Sigmoid colon (tissue), 7 donors: ENCODE results near the gene KDM4D. TPM values are rescaled to one million over a fixed set of nuclear protein-coding genes. Genes with fewer than 3 reads are reported as not detected.

Experiments
- DNase-seq: peaks from one replicate; pipeline ENCODE4 v3.0.0-alpha.2; 2019
- H3K27ac ChIP-seq, 4 donors: fragments of 200-600 bp; sonication (generic); one replicate each; pipeline ENCODE4 v1.5.1; 2016 to 2019; ENCODE audit warnings: mild to moderate bottlenecking in 1 of 4
- H3K27me3 ChIP-seq, 3 donors: fragments of 200-600 bp; sonication (generic); one replicate each; pipeline ENCODE4 v1.5.1; 2019; ENCODE audit warnings: mild to moderate bottlenecking in 1 of 3
- H3K36me3 ChIP-seq, 4 donors: fragments of 200-600 bp; sonication (generic); one replicate each; pipeline ENCODE4 v1.5.1; 2016 to 2019
- H3K4me1 ChIP-seq, 4 donors: fragments of 200-600 bp; sonication (generic); one replicate each; pipeline ENCODE4 v1.5.1; 2017 to 2019
- H3K4me3 ChIP-seq, 4 donors: fragments of 200-600 bp; sonication (generic); one replicate each; pipeline ENCODE4 v1.5.1; 2017 to 2019; ENCODE audit warnings: mild to moderate bottlenecking in 2 of 4, moderate library complexity in 1 of 4
- H3K9me3 ChIP-seq, 4 donors: fragments of 200-600 bp in 3 of 4; sonication (generic) in 3 of 4; one replicate each; pipeline versions ENCODE4 v1.5.1 to v1.6.1; 2013 to 2019
- CTCF ChIP-seq, 4 experiments: fragments of 450-650 bp in 3 of 4; fragments of 200-600 bp in 1 of 4; IDR thresholded peaks; one replicate each; pipeline ENCODE4 v1.5.1; 2016 to 2019; ENCODE audit warnings: antibody characterized with exemption in 4 of 4, mild to moderate bottlenecking in 3 of 4, moderate library complexity in 2 of 4
- EP300 ChIP-seq, 4 donors: sonication (generic); formaldehyde crosslinking; IDR thresholded peaks; one replicate each; pipeline ENCODE4 v1.6.1; 2017; ENCODE audit warnings: antibody characterized with exemption in 4 of 4
- POLR2A ChIP-seq, 2 donors: fragments of 450-650 bp; IDR thresholded peaks; one replicate each; pipeline ENCODE4 v1.6.1; 2016; ENCODE audit warnings: antibody characterized with exemption in 2 of 2, mild to moderate bottlenecking in 2 of 2, moderate library complexity in 2 of 2
- POLR2AphosphoS5 ChIP-seq, 4 donors: sonication (generic); formaldehyde crosslinking; IDR thresholded peaks; one replicate each; pipeline ENCODE4 v1.6.1; 2017; ENCODE audit warnings: antibody characterized with exemption in 4 of 4
- WGBS, 2 donors: extraction: QIAGEN DNeasy Blood & Tissue Kit; methylation state at CpG; one replicate each; pipeline ENCODE4 v1.1.7; 2013; 5-methylcytosine and 5-hydroxymethylcytosine counted together
- intact Hi-C: fragments of 100-400 bp; cut with DNase I; formaldehyde crosslinking; loops from one replicate; pipeline ENCODE4 v1.15.1; 2023
- polyA plus RNA-seq, 3 donors: library from polyadenylated mRNA; stranded (reverse); fragments of 200-250 nt; gene quantifications; one replicate each; pipeline ENCODE4 v1.2.3, GENCODE V29; 2013
- total RNA-seq, 4 donors: library from RNA; depleted of rRNA; stranded (reverse); fragments of >200 nt; gene quantifications; one replicate each; pipeline ENCODE4 v1.1.0, GENCODE V29; 2016
- donor health status: healthy with polysubstance abuse.
- donor health status: Bipolar disorder and iron deficiency.
- donor health status: healthy.

Gene KDM4D
- total and polyA plus RNA-seq, 7 donors: 0.33 to 0.60 (median 0.55) TPM; not detected in 2

GRCh38 chr11:94933223-94934130, 40.0 kb upstream of the KDM4D start:
- peaks cover 0 to 19% (median 9%) of the 10 kb centered on the region in 4 donors for H3K4me1 ChIP-seq
- 54 to 65% methylated on average over 5 of the region's 5 CpGs for WGBS, 2 donors
- H3K36me3 ChIP-seq: no peaks in the 10 kb centered on the region
- intact Hi-C loops: no loop called here
- H3K27me3 ChIP-seq: no peaks in the 10 kb centered on the region
- no peak overlapping the region for H3K4me3 ChIP-seq
- H3K9me3 ChIP-seq: no peaks in the 10 kb centered on the region
- H3K27ac ChIP-seq: peak overlapping the region in 3 of 4 donors; percentile 28 to 61 (median 44)
- peak in 1 of 4 donors; percentile 19 for TF ChIP-seq POLR2AphosphoS5 (IDR thresholded peaks at IDR 0.05)
- no peak for TF ChIP-seq EP300 (IDR thresholded peaks at IDR 0.05)
- TF ChIP-seq POLR2A (IDR thresholded peaks at IDR 0.05): no peak
- TF ChIP-seq CTCF (IDR thresholded peaks at IDR 0.05): no peak
- DNase-seq: peak; percentile 79

- no peaks in the 10 kb centered on the region for H3K36me3 ChIP-seq
- peaks cover 0 to 20% (median 9%) of the 10 kb centered on the region in 4 donors for H3K4me1 ChIP-seq
- peak overlapping the region in 3 of 4 donors; percentile 33 to 61 (median 44) for H3K27ac ChIP-seq
- no peak for TF ChIP-seq POLR2A (IDR thresholded peaks at IDR 0.05)
- TF ChIP-seq POLR2AphosphoS5 (IDR thresholded peaks at IDR 0.05): no peak
- no peak for TF ChIP-seq CTCF (IDR thresholded peaks at IDR 0.05)
- TF ChIP-seq EP300 (IDR thresholded peaks at IDR 0.05): no peak
- no peaks in the 10 kb centered on the region for H3K9me3 ChIP-seq
- intact Hi-C loops: no loop called here
- H3K4me3 ChIP-seq: no peak overlapping the region
- 60 to 71% methylated on average over 4 of the region's 4 CpGs for WGBS, 2 donors
- DNase-seq: no peak
- no peaks in the 10 kb centered on the region for H3K27me3 ChIP-seq
Measured at GRCh38 chr11:94934362-94934761, 39.1 kb upstream of the KDM4D start.

- H3K4me3 ChIP-seq: no peak overlapping the region
- no peaks in the 10 kb centered on the region for H3K36me3 ChIP-seq
- no peak for TF ChIP-seq EP300 (IDR thresholded peaks at IDR 0.05)
- H3K27ac ChIP-seq: peak overlapping the region in 1 of 4 donors; percentile 61
- no peak for DNase-seq
- H3K9me3 ChIP-seq: no peaks in the 10 kb centered on the region
- intact Hi-C loops: no loop called here
- H3K4me1 ChIP-seq: peaks cover 0 to 20% (median 9%) of the 10 kb centered on the region in 4 donors
- WGBS, 2 donors: 62 to 82% methylated on average over 3 of the region's 3 CpGs
- no peaks in the 10 kb centered on the region for H3K27me3 ChIP-seq
Measured at GRCh38 chr11:94934846-94935245, 38.7 kb upstream of the KDM4D start.

GRCh38 chr11:94938095-94939055, 35.1 kb upstream of the KDM4D start:
- WGBS, 2 donors: 47 to 60% methylated on average over 9 of the region's 9 CpGs
- no peaks in the 10 kb centered on the region for H3K9me3 ChIP-seq
- H3K27me3 ChIP-seq: no peaks in the 10 kb centered on the region
- no peak overlapping the region for H3K4me3 ChIP-seq
- TF ChIP-seq POLR2AphosphoS5 (IDR thresholded peaks at IDR 0.05): peak in 1 of 4 donors; percentile 13
- TF ChIP-seq CTCF (IDR thresholded peaks at IDR 0.05): no peak
- peak; percentile 90 for DNase-seq
- H3K27ac ChIP-seq: peak overlapping the region in 3 of 4 donors; percentile 11 to 65 (median 24)
- peaks cover 0 to 10% (median 2%) of the 10 kb centered on the region in 4 donors for H3K4me1 ChIP-seq
- H3K36me3 ChIP-seq: no peaks in the 10 kb centered on the region
- intact Hi-C loops: no loop called here
